ENCODE measurements around the gene SIAH3.

Gene SIAH3

DNA sequence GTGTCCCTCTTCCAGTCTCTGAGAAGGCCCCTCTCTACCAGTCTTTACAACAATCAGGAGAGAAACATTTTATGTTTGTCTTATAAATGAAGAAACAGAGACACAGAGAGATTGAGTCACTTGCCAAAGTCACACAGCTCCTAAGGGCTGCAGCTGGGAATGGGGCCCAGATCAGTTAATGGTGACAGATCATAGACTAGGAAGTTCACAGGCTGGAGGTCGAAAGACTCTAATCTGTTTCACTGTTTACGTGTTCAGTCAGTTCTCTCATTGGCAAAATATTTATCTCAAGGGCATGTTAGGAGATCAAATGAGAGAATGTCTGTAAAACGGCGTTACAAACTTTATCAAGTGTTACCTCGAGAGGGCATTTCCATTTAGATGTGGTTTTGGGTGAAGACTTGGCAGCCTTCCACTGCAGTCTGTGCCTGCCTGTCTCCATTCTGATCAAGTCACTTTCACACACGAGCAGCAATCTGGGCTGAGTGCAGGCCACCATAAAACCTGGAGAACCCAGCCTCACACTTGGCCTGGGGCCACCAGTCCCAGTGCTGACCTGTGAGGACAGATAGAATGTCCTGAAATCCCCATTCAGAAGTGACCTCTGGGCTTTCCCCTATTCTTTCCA lies 65.1 kb downstream of the SIAH3 start:
- TF ChIP-seq, protein P1, sequence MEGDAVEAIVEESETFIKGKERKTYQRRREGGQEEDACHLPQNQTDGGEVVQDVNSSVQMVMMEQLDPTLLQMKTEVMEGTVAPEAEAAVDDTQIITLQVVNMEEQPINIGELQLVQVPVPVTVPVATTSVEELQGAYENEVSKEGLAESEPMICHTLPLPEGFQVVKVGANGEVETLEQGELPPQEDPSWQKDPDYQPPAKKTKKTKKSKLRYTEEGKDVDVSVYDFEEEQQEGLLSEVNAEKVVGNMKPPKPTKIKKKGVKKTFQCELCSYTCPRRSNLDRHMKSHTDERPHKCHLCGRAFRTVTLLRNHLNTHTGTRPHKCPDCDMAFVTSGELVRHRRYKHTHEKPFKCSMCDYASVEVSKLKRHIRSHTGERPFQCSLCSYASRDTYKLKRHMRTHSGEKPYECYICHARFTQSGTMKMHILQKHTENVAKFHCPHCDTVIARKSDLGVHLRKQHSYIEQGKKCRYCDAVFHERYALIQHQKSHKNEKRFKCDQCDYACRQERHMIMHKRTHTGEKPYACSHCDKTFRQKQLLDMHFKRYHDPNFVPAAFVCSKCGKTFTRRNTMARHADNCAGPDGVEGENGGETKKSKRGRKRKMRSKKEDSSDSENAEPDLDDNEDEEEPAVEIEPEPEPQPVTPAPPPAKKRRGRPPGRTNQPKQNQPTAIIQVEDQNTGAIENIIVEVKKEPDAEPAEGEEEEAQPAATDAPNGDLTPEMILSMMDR (IDR thresholded peaks at IDR 0.05; ENCODE audit: low read length, missing control alignments) = no peak
- H3K4me3 ChIP-seq (replicated peaks; ENCODE audit: low read depth, low read length) = no peak overlapping the region
- DNase-seq (ENCODE audit: low read depth) = no peak

DNA sequence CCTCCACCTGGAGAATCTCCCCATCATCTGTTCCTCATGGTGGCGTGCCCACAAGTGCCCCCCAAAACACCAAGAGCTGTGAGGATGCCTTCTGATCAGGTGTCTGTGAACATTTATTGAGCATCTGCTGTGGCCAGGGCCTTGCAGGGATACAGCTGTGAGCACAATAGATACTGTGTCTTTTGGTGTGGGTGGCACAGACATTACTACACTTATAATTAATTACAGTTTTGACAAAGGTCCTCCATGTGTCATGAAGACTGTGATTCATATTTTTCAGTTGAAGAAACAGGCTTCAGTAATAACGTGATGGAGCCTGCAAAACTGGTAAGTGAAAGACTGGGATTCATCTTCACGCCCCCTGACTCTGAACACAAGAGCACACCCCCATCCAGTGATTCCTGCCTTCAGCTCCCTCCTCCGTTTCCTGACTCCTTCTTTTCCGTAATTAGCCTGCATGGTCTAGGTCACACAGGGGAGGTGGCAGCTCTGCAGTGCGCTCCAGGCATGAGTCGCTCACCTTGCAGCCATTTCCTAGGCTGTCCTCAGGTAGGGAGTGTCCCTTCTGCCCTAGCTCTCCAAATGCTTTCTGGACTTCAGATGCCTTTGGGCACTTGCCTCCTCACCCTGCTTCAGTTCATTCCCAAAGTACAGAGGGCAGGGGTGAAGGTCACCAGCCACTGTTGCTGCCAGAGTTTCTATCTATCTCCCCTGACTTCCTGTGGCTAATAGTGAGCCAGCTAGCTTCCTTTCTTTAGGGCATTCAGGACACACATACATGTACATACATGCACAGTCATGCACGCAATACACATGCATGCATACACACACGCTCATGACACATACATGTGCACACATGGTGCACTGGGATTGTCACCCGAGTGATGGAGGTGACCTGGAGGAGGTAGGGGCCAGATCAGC lies 66.5 kb downstream of the SIAH3 start:
- no peak for DNase-seq (ENCODE audit: low read depth)
- TF ChIP-seq, protein P1 (IDR thresholded peaks at IDR 0.05; ENCODE audit: low read length, missing control alignments) = no peak
- H3K4me3 ChIP-seq (replicated peaks; ENCODE audit: low read depth, low read length) = no peak overlapping the region

DNA sequence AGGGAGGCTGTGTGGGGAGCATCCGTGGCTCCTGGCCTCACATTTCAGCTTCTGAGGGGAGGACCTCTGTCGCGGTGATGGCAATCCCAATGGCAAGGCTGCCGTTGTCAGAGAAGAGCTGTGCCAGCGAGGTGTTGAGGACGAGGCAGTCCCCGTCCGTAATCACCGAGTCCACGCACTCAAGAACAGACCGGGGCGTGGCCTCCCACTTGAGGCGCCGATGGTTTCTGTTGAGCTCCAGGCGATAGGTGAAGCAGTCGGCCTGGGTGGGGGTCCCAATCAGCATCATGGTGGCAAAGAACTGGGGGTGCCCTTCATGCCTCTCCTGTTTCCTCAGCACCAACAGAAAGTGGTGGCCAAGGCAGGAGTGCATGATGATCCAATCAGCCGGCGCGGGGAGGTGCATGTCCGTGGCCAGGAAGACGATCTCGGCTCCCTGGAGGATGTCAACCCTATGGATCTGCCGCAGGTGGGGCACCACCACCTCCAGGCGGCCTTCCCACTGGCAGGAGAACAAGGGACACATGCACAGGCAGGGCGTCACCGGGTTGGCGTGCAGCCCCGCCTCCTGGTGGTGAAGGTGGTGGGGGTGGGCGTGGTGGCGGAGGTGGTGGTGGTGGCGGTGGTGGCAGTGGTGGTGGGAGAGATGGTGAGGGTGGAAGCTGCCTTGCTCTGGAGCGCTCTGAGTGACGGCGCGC lies 68.1 kb downstream of the SIAH3 start:
- no peak overlapping the region for H3K4me3 ChIP-seq (replicated peaks; ENCODE audit: low read depth, low read length)
- TF ChIP-seq, protein P1 (IDR thresholded peaks at IDR 0.05; ENCODE audit: low read length, missing control alignments) = no peak
- DNase-seq (ENCODE audit: low read depth) = no peak

DNA sequence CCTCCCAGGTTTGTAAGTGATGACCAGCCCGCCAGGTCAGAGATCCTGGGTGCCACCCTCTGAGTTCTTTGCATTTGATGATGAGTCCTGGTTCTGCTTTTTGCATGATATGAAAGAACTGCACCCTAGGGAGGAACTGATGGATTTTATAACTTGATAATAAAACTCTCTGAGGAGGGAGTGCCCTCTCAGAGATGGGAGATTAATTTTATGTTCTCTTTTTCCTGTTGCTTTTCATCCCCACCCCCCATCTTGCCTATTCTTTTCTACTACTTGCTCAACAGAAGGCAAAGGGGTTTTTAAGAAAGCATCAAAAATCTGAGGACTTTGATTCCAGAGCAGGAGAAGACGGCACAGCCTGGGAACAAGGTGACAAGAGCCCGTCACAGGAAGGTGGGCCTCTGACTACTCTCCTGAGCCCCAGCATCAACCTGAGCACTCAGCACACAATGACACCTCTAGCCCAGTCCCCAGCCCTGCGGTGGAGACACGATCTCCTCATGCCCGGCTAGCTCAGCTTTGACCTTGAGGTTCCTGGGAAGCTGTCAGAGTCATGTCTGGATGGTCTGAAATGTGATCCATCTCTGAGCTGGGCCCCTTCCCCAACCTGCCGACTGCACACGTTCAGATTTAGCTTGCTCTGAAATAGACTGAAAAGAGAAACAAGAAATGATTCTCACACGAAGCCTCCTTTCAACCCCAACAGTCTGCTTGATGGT lies 69.1 kb downstream of the SIAH3 start:
- no peak overlapping the region for H3K4me3 ChIP-seq (replicated peaks; ENCODE audit: low read depth, low read length)
- TF ChIP-seq, protein P1 (IDR thresholded peaks at IDR 0.05; ENCODE audit: low read length, missing control alignments) = no peak
- no peak for DNase-seq (ENCODE audit: low read depth)

DNA sequence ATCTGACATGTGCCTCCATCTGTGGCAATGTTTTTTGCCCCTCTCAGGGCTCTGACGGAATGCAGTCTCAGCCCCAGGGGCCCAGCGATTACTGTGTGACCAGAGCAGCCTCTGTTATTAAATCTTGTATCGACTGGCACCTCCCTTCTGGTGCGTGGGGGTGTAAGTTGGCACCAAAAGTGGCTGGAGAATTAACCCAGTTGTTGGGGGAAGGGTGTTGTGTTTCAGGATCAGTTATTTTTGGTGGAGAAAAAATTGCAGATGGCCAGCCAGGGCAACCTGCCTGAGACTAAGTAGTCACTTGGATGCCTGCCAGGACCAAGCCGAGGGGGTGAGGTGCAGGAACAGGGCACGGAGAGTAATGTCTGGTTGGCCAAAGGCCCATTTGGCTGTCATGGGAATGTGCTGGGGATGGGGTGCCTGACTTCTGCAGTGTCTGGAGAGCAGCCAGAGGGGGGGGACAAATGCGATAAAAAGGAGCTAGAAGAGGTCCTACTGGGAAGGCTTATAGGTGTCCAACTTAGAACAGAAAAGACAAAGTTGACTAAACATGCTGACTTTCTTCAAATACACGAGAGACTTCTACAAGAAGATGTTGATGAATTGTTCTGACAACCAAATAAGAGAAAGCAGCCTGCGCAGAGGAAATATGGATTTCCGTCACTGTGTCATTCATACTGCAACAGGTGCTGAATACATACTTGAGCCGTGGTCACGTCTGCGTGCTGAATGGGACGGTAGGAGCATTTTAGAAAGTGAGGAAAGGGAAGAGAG lies 69.8 kb downstream of the SIAH3 start:
- TF ChIP-seq, protein P1 (IDR thresholded peaks at IDR 0.05; ENCODE audit: low read length, missing control alignments) = no peak
- H3K4me3 ChIP-seq (replicated peaks; ENCODE audit: low read depth, low read length) = no peak overlapping the region
- peak; percentile 3 for DNase-seq (ENCODE audit: low read depth)

DNA sequence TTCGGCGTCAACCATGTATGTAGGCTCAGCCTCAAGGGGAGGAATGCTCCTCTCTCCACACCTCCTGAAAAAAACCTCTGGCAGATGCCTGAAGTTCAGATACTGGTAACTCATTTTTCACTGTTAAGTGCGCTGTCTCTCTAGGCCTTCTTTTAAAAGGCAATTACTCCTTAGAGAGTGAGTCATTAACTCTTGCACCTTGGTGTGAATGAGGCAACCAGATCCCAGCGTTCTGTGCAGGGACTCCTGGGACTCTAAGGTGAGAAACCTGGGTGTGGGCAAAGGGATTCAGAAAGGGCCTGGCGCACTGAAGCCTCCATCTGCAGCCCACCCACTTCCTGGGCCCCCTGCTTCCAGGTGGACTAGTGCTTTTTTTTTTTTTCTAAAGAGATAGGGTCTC lies 71.7 kb downstream of the SIAH3 start:
- DNase-seq (ENCODE audit: low read depth) = no peak
- no peak overlapping the region for H3K4me3 ChIP-seq (replicated peaks; ENCODE audit: low read depth, low read length)
- TF ChIP-seq, protein P1 (IDR thresholded peaks at IDR 0.05; ENCODE audit: low read length, missing control alignments) = no peak
